SU-DHL-6 (cell line): ENCODE measurements around the gene CFAP20DC.
"Not testable (repeated sequence)": the region's sequence is repeated elsewhere in the genome, so short reads cannot be mapped to it uniquely, and the experiment has no call there.

Source experiments
- H2AFZ ChIP-seq: fragments of 200-600 bp; sonication (generic); 2 replicates; pipeline ENCODE4 v1.6.1; 2014; ENCODE audit warnings: low read depth, mild to moderate bottlenecking, moderate library complexity, mixed read lengths, antibody characterized with exemption, low read length; ENCODE audit not compliant: severe bottlenecking
- H3F3A ChIP-seq: fragments of 200-600 bp; shearing (Covaris generic); 2 replicates; pipeline ENCODE4 v1.6.0; 2016; ENCODE audit warnings: antibody characterized with exemption, mild to moderate bottlenecking; ENCODE audit not compliant: insufficient read depth
- H3K27ac ChIP-seq: fragments of 200-600 bp; sonication (generic); 2 replicates; pipeline ENCODE4 v1.5.1; 2016; ENCODE audit warnings: low read depth, mild to moderate bottlenecking, low read length, moderate library complexity, mixed read lengths
- H3K27me3 ChIP-seq: fragments of 200-600 bp; sonication (generic), shearing (Covaris generic); 2 replicates; pipeline ENCODE4 v1.6.0; 2014; ENCODE audit warnings: mild to moderate bottlenecking, low read length
- H3K36me3 ChIP-seq: fragments of 200-600 bp; sonication (generic); 2 replicates; pipeline ENCODE4 v1.6.1; 2014; ENCODE audit warnings: mild to moderate bottlenecking, low read length, mixed read lengths
- H3K4me2 ChIP-seq: fragments of 300-600, 200-600 bp; shearing (Covaris generic), sonication (generic); 2 replicates; pipeline ENCODE4 v1.6.0; 2014; ENCODE audit warnings: low read length, low read depth, mild to moderate bottlenecking; ENCODE audit not compliant: poor library complexity, severe bottlenecking
- H3K4me3 ChIP-seq: fragments of 200-600 bp; sonication (generic); 2 replicates; pipeline ENCODE4 v1.5.1; 2014; ENCODE audit warnings: antibody characterized with exemption, low read length, mild to moderate bottlenecking, mixed read lengths; ENCODE audit not compliant: insufficient read depth, poor library complexity, severe bottlenecking
- H3K79me2 ChIP-seq: fragments of 200-600 bp; sonication (generic); 2 replicates; pipeline ENCODE4 v1.6.1; 2014; ENCODE audit warnings: mild to moderate bottlenecking, low read length, moderate library complexity; ENCODE audit not compliant: insufficient read depth
- H3K9ac ChIP-seq: fragments of 200-600 bp; sonication (generic); 2 replicates; pipeline ENCODE4 v1.7.0; 2014; ENCODE audit warnings: mild to moderate bottlenecking, low read length
- H3K9me2 ChIP-seq: fragments of 200-600 bp; sonication (generic); replicated peaks from 2 replicates; pipeline ENCODE4 v1.6.1; 2014; ENCODE audit warnings: low read length; ENCODE audit not compliant: insufficient read depth
- H3K9me3 ChIP-seq: fragments of 200-600 bp; sonication (generic); 2 replicates; pipeline ENCODE4 v1.6.1; 2014; ENCODE audit warnings: low read length, mixed read lengths; ENCODE audit not compliant: insufficient read depth
- H4K20me1 ChIP-seq: fragments of 200-600 bp; sonication (generic); 2 replicates; pipeline ENCODE4 v1.6.1; 2014; ENCODE audit warnings: low read depth, mild to moderate bottlenecking, antibody characterized with exemption, low read length, moderate library complexity, mixed read lengths
- EZH2phosphoT487 ChIP-seq: fragments of 200-600 bp; sonication (generic), shearing (Covaris generic); conservative IDR thresholded peaks from 2 replicates; pipeline ENCODE4 v1.6.1; 2018; ENCODE audit warnings: mild to moderate bottlenecking, antibody characterized with exemption, low read length, moderate library complexity, mixed read lengths
- TF ChIP-seq, protein P1 (sequence below): fragments of 200-600 bp; sonication (generic); IDR thresholded peaks from one replicate; pipeline ENCODE4 v1.5.1; 2017; ENCODE audit warnings: antibody characterized with exemption, mild to moderate bottlenecking, low read length, moderate library complexity; ENCODE audit not compliant: insufficient read depth, poor library complexity, severe bottlenecking

Gene CFAP20DC

GRCh38 chr3:58848826-58849225 is 201.0 kb downstream of the CFAP20DC start:
- H3K27ac ChIP-seq, result no peak overlapping the region
- no peaks in the 10 kb centered on the region for H3K79me2 ChIP-seq
- H3K4me2 ChIP-seq, result no peak overlapping the region
- H3K9me2 ChIP-seq, result no peaks in the 10 kb centered on the region
- TF ChIP-seq, protein P1, sequence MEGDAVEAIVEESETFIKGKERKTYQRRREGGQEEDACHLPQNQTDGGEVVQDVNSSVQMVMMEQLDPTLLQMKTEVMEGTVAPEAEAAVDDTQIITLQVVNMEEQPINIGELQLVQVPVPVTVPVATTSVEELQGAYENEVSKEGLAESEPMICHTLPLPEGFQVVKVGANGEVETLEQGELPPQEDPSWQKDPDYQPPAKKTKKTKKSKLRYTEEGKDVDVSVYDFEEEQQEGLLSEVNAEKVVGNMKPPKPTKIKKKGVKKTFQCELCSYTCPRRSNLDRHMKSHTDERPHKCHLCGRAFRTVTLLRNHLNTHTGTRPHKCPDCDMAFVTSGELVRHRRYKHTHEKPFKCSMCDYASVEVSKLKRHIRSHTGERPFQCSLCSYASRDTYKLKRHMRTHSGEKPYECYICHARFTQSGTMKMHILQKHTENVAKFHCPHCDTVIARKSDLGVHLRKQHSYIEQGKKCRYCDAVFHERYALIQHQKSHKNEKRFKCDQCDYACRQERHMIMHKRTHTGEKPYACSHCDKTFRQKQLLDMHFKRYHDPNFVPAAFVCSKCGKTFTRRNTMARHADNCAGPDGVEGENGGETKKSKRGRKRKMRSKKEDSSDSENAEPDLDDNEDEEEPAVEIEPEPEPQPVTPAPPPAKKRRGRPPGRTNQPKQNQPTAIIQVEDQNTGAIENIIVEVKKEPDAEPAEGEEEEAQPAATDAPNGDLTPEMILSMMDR, result no peak
- no peak for TF ChIP-seq EZH2phosphoT487
- no peaks in the 10 kb centered on the region for H3K36me3 ChIP-seq
- H3K4me3 ChIP-seq, result no peak overlapping the region
- H2AFZ ChIP-seq, result no peak overlapping the region
- no peaks in the 10 kb centered on the region for H3K27me3 ChIP-seq
- H3F3A ChIP-seq, result no peaks in the 10 kb centered on the region
- H4K20me1 ChIP-seq, result no peaks in the 10 kb centered on the region
- H3K9me3 ChIP-seq, result no peaks in the 10 kb centered on the region
- no peak overlapping the region for H3K9ac ChIP-seq

- not testable (repeated sequence) for H4K20me1 ChIP-seq, H3K36me3 ChIP-seq, H3K79me2 ChIP-seq, H3K4me3 ChIP-seq, H3K9me2 ChIP-seq, H3K9me3 ChIP-seq, H3K27ac ChIP-seq, H3K9ac ChIP-seq, H3F3A ChIP-seq, H3K4me2 ChIP-seq, H2AFZ ChIP-seq, H3K27me3 ChIP-seq
These were observed 207.6 kb downstream of the CFAP20DC start for GRCh38 chr3:58842050-58842747.

DNA sequence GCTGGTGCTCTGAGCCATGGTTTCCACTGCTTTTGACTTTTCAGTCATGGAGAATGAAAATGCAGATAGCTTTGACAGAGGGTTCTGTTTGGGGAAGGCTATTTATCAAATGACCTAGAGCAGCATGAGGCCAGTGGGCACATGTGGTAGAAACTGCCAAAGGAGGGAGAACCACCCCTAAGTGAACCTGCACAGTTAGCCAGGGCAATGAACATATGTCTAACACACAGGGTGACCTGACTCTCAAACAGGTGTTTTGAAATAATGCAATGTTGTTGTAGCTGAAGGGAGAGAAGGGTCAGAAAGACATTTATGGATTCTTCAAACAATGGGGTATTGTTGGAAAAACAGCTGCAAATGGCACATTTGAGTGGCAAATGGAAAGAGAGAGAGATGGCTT is 208.9 kb downstream of the CFAP20DC start:
- no peak overlapping the region for H3K4me3 ChIP-seq
- no peak overlapping the region for H3K27ac ChIP-seq
- no peak overlapping the region for H3K9ac ChIP-seq
- no peaks in the 10 kb centered on the region for H3K9me3 ChIP-seq
- no peaks in the 10 kb centered on the region for H3K79me2 ChIP-seq
- H3K9me2 ChIP-seq, result no peaks in the 10 kb centered on the region
- no peaks in the 10 kb centered on the region for H3K27me3 ChIP-seq
- no peaks in the 10 kb centered on the region for H3K36me3 ChIP-seq
- H3F3A ChIP-seq, result no peaks in the 10 kb centered on the region
- H3K4me2 ChIP-seq, result no peak overlapping the region
- no peak for TF ChIP-seq EZH2phosphoT487
- TF ChIP-seq, protein P1, result no peak
- no peak overlapping the region for H2AFZ ChIP-seq
- no peaks in the 10 kb centered on the region for H4K20me1 ChIP-seq

- no peak overlapping the region for H3K27ac ChIP-seq
- no peaks in the 10 kb centered on the region for H3K27me3 ChIP-seq
- TF ChIP-seq, protein P1, result no peak
- TF ChIP-seq EZH2phosphoT487, result no peak
- no peak overlapping the region for H2AFZ ChIP-seq
- no peak overlapping the region for H3K4me2 ChIP-seq
- H3F3A ChIP-seq, result no peaks in the 10 kb centered on the region
- H4K20me1 ChIP-seq, result no peaks in the 10 kb centered on the region
- no peak overlapping the region for H3K9ac ChIP-seq
- no peaks in the 10 kb centered on the region for H3K9me2 ChIP-seq
- H3K4me3 ChIP-seq, result no peak overlapping the region
- H3K79me2 ChIP-seq, result no peaks in the 10 kb centered on the region
- no peaks in the 10 kb centered on the region for H3K9me3 ChIP-seq
- no peaks in the 10 kb centered on the region for H3K36me3 ChIP-seq
These were observed 209.9 kb downstream of the CFAP20DC start for GRCh38 chr3:58839964-58840363.
